HepG2 (cell line): ENCODE measurements around the gene POLE3. TPM values are rescaled to one million over a fixed set of nuclear protein-coding genes. Genes with fewer than 3 reads are reported as not detected.
A peak's percentile ranks its signal among the peaks of the same experiment; 100 is the strongest.

Experiments used
- ZC3H13 ChIP-seq: sonication (generic); formaldehyde crosslinking; IDR thresholded peaks from 2 replicates; pipeline ENCODE4 v1.8.1; 2023; ENCODE audit warnings: mild to moderate bottlenecking, missing genetic modification reagents, moderate library complexity
- polyA plus RNA-seq, 8 experiments: library from polyadenylated mRNA; depleted of rRNA in 3 of 8; stranded (reverse) in 7 of 8; unstranded in 1 of 8; fragments of >200 nt; fragmentation: Illumina TruSeq in 4 of 8; extraction: Trizol in 4 of 8; gene quantifications; 2 replicates each; pipeline versions ENCODE4 v1.2.1 to v1.2.3, GENCODE V29; 2011 to 2016; ENCODE audit warnings: low read depth in 4 of 8, missing spikeins in 1 of 8, mixed read lengths in 1 of 8; ENCODE audit not compliant: insufficient read depth in 1 of 8
- total RNA-seq, 5 experiments: library from RNA; depleted of rRNA; stranded (reverse); fragments of >200 nt; fragmentation: Illumina TruSeq; extraction: Trizol; gene quantifications; 2 replicates each; pipeline ENCODE4 v1.2.3, GENCODE V29; 2016; ENCODE audit warnings: low read depth in 1 of 5
- TF ChIP-seq, protein P1 (sequence below): sonication (generic); formaldehyde crosslinking; IDR thresholded peaks from 2 replicates; pipeline ENCODE4 v1.5.0; 2020; ENCODE audit warnings: missing genetic modification reagents
- TF ChIP-seq, protein P2 (sequence below): sonication (generic); formaldehyde crosslinking; IDR thresholded peaks from 2 replicates; pipeline ENCODE4 v1.4.0; 2020; ENCODE audit warnings: low read depth, mild to moderate bottlenecking, missing genetic modification reagents
- TF ChIP-seq, protein P3 (sequence below): sonication (generic); formaldehyde crosslinking; conservative IDR thresholded peaks from 2 replicates; pipeline ENCODE4 v1.8.0; 2022; ENCODE audit warnings: low read depth, missing genetic modification reagents
- TF ChIP-seq, protein P4 (sequence below): sonication (generic); formaldehyde crosslinking; IDR thresholded peaks from 2 replicates; pipeline ENCODE4 v1.9.0; 2022; ENCODE audit warnings: missing genetic modification reagents, mild to moderate bottlenecking, borderline replicate concordance
- TF ChIP-seq, protein P5 (sequence below): sonication (generic); formaldehyde crosslinking; IDR thresholded peaks from 2 replicates; pipeline ENCODE4 v1.4.0; 2020; ENCODE audit warnings: missing genetic modification reagents; ENCODE audit errors: not compliant biosample characterization
- TF ChIP-seq, protein P6 (sequence below): sonication (generic); formaldehyde crosslinking; IDR thresholded peaks from 2 replicates; pipeline ENCODE4 v1.4.0; 2020; ENCODE audit warnings: mild to moderate bottlenecking, missing genetic modification reagents, borderline replicate concordance
- TF ChIP-seq, protein P7 (sequence below): sonication (generic); formaldehyde crosslinking; IDR thresholded peaks from 2 replicates; pipeline ENCODE4 v1.4.0; 2020; ENCODE audit warnings: missing genetic modification reagents, borderline replicate concordance

Gene POLE3
- total and polyA plus RNA-seq, 2 of the 13 experiments (the other 11 are each of a cell fraction or from before 2014, with no cell fraction given) = 36.0 to 77.2 TPM

DNA sequence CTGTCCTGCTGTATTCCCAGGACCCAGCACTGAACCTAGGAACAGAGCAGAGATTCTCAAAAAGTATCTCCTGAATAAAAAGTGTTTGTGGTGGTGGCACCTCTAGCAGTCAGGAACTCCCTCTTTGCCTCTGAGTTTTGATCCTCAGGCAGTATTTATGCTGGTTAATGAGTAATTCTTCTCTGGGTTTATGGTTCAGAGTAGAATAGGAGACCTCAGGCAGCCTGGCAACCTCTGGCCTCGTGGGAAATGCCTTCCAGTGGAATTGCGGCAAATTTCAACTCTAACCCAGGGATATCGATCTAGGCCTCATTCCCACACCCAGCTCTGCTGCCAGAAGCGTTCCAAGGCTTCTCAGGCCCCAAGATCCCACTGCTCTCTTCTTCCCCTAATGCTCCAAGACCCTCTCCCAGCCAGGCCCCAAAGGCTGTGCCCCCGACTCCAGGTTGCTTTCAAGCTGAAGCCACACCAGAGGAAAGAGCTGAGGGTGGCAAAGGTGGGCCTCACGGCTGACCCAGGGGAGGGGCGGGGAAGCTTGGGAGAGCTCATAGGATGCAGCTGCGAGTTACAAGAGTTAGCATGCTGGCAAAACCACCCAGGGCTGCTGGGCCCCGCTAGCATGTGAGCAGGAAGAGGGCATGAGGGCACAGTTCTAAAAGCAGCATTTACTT, 22.8 kb downstream of the POLE3 start (continued):
- TF ChIP-seq, protein P1, sequence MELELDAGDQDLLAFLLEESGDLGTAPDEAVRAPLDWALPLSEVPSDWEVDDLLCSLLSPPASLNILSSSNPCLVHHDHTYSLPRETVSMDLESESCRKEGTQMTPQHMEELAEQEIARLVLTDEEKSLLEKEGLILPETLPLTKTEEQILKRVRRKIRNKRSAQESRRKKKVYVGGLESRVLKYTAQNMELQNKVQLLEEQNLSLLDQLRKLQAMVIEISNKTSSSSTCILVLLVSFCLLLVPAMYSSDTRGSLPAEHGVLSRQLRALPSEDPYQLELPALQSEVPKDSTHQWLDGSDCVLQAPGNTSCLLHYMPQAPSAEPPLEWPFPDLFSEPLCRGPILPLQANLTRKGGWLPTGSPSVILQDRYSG (CRISPR knock-in tag) = no peak
- TF ChIP-seq, protein P2, sequence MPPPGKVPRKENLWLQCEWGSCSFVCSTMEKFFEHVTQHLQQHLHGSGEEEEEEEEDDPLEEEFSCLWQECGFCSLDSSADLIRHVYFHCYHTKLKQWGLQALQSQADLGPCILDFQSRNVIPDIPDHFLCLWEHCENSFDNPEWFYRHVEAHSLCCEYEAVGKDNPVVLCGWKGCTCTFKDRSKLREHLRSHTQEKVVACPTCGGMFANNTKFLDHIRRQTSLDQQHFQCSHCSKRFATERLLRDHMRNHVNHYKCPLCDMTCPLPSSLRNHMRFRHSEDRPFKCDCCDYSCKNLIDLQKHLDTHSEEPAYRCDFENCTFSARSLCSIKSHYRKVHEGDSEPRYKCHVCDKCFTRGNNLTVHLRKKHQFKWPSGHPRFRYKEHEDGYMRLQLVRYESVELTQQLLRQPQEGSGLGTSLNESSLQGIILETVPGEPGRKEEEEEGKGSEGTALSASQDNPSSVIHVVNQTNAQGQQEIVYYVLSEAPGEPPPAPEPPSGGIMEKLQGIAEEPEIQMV = no peak
- TF ChIP-seq, protein P3, sequence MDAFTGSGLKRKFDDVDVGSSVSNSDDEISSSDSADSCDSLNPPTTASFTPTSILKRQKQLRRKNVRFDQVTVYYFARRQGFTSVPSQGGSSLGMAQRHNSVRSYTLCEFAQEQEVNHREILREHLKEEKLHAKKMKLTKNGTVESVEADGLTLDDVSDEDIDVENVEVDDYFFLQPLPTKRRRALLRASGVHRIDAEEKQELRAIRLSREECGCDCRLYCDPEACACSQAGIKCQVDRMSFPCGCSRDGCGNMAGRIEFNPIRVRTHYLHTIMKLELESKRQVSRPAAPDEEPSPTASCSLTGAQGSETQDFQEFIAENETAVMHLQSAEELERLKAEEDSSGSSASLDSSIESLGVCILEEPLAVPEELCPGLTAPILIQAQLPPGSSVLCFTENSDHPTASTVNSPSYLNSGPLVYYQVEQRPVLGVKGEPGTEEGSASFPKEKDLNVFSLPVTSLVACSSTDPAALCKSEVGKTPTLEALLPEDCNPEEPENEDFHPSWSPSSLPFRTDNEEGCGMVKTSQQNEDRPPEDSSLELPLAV (CRISPR knock-in tag) = no peak
- peak; percentile 64; the same call in 1 of the 2 replicates for TF ChIP-seq ZC3H13 (CRISPR knock-in tag)
- TF ChIP-seq, protein P4, sequence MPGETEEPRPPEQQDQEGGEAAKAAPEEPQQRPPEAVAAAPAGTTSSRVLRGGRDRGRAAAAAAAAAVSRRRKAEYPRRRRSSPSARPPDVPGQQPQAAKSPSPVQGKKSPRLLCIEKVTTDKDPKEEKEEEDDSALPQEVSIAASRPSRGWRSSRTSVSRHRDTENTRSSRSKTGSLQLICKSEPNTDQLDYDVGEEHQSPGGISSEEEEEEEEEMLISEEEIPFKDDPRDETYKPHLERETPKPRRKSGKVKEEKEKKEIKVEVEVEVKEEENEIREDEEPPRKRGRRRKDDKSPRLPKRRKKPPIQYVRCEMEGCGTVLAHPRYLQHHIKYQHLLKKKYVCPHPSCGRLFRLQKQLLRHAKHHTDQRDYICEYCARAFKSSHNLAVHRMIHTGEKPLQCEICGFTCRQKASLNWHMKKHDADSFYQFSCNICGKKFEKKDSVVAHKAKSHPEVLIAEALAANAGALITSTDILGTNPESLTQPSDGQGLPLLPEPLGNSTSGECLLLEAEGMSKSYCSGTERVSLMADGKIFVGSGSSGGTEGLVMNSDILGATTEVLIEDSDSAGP (CRISPR knock-in tag) = no peak; the same call in 1 of the 2 replicates
- TF ChIP-seq, protein P5, sequence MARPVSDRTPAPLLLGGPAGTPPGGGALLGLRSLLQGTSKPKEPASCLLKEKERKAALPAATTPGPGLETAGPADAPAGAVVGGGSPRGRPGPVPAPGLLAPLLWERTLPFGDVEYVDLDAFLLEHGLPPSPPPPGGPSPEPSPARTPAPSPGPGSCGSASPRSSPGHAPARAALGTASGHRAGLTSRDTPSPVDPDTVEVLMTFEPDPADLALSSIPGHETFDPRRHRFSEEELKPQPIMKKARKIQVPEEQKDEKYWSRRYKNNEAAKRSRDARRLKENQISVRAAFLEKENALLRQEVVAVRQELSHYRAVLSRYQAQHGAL (CRISPR knock-in tag) = no peak
- TF ChIP-seq, protein P6, sequence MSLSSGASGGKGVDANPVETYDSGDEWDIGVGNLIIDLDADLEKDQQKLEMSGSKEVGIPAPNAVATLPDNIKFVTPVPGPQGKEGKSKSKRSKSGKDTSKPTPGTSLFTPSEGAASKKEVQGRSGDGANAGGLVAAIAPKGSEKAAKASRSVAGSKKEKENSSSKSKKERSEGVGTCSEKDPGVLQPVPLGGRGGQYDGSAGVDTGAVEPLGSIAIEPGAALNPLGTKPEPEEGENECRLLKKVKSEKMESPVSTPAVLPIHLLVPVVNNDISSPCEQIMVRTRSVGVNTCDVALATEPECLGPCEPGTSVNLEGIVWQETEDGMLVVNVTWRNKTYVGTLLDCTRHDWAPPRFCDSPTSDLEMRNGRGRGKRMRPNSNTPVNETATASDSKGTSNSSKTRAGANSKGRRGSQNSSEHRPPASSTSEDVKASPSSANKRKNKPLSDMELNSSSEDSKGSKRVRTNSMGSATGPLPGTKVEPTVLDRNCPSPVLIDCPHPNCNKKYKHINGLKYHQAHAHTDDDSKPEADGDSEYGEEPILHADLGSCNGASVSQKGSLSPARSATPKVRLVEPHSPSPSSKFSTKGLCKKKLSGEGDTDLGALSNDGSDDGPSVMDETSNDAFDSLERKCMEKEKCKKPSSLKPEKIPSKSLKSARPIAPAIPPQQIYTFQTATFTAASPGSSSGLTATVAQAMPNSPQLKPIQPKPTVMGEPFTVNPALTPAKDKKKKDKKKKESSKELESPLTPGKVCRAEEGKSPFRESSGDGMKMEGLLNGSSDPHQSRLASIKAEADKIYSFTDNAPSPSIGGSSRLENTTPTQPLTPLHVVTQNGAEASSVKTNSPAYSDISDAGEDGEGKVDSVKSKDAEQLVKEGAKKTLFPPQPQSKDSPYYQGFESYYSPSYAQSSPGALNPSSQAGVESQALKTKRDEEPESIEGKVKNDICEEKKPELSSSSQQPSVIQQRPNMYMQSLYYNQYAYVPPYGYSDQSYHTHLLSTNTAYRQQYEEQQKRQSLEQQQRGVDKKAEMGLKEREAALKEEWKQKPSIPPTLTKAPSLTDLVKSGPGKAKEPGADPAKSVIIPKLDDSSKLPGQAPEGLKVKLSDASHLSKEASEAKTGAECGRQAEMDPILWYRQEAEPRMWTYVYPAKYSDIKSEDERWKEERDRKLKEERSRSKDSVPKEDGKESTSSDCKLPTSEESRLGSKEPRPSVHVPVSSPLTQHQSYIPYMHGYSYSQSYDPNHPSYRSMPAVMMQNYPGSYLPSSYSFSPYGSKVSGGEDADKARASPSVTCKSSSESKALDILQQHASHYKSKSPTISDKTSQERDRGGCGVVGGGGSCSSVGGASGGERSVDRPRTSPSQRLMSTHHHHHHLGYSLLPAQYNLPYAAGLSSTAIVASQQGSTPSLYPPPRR = peak; percentile 68; the same call in 1 of the 2 replicates
- TF ChIP-seq, protein P7, sequence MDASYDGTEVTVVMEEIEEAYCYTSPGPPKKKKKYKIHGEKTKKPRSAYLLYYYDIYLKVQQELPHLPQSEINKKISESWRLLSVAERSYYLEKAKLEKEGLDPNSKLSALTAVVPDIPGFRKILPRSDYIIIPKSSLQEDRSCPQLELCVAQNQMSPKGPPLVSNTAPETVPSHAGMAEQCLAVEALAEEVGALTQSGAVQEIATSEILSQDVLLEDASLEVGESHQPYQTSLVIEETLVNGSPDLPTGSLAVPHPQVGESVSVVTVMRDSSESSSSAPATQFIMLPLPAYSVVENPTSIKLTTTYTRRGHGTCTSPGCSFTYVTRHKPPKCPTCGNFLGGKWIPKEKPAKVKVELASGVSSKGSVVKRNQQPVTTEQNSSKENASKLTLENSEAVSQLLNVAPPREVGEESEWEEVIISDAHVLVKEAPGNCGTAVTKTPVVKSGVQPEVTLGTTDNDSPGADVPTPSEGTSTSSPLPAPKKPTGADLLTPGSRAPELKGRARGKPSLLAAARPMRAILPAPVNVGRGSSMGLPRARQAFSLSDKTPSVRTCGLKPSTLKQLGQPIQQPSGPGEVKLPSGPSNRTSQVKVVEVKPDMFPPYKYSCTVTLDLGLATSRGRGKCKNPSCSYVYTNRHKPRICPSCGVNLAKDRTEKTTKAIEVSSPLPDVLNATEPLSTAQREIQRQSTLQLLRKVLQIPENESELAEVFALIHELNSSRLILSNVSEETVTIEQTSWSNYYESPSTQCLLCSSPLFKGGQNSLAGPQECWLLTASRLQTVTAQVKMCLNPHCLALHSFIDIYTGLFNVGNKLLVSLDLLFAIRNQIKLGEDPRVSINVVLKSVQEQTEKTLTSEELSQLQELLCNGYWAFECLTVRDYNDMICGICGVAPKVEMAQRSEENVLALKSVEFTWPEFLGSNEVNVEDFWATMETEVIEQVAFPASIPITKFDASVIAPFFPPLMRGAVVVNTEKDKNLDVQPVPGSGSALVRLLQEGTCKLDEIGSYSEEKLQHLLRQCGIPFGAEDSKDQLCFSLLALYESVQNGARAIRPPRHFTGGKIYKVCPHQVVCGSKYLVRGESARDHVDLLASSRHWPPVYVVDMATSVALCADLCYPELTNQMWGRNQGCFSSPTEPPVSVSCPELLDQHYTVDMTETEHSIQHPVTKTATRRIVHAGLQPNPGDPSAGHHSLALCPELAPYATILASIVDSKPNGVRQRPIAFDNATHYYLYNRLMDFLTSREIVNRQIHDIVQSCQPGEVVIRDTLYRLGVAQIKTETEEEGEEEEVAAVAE (CRISPR knock-in tag) = no peak
